ENCODE data around the gene HMCN2. TPM values are rescaled to one million over a fixed set of nuclear protein-coding genes. Genes with fewer than 3 reads are reported as not detected.

HMCN2 gene
- polyA plus RNA-seq, 1 experiment = under 0.01 TPM

DNA sequence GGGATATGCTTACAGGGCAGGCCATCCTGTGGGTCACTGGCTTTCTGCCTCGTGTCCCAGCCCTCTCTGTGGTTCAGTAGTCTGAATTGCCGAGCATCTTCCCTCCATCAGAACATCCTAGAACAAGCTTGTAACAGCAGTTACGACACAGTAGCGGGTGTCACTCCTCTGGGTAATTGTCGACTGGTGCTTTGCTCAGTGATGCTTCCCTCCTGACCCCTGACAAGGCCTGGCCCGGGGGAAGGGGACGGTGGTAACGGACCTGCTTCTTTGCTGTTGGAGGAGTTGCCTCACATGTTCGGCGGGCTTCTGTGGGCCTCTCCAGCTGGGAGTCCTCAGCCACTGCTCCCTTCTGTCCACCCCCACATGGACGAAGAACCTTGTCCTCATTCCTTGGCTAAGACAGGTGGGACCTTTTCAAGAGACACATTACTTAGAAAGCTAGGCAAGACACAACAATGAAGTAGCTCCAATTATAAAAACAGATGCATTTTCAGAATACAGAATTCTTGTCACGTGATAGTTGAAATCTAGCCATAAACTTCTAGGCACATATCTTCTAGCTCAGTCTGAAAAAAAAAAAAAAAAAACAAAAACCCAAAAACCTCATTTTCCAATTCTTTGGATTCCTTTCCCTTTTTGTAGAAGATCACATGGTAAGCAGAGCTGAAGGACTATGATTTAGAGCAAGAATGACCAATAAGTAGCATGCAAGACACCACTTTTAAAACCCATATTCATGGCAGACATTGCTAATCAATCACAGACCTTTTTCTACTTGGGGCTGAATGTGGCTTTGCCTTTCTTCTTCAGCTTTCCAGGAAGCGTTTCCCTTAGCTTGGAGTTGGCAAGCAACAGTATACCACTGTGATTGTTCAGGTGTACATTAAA lies 25.0 kb downstream of the HMCN2 start:
- Histone ChIP-seq H3K27me3 (ENCODE audit: control insufficient read depth, insufficient read depth, low read length) (peaks cover 73% of the 10 kb centered on the region), H3K27ac (ENCODE audit: low read depth, low read length) (no peak overlapping the region), H3K9me3 (ENCODE audit: control insufficient read depth, insufficient read depth, low read length) (no peaks in the 10 kb centered on the region), H3K4me3 (ENCODE audit: low read depth, low read length) (no peak overlapping the region)
- TF ChIP-seq, protein P1, sequence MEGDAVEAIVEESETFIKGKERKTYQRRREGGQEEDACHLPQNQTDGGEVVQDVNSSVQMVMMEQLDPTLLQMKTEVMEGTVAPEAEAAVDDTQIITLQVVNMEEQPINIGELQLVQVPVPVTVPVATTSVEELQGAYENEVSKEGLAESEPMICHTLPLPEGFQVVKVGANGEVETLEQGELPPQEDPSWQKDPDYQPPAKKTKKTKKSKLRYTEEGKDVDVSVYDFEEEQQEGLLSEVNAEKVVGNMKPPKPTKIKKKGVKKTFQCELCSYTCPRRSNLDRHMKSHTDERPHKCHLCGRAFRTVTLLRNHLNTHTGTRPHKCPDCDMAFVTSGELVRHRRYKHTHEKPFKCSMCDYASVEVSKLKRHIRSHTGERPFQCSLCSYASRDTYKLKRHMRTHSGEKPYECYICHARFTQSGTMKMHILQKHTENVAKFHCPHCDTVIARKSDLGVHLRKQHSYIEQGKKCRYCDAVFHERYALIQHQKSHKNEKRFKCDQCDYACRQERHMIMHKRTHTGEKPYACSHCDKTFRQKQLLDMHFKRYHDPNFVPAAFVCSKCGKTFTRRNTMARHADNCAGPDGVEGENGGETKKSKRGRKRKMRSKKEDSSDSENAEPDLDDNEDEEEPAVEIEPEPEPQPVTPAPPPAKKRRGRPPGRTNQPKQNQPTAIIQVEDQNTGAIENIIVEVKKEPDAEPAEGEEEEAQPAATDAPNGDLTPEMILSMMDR (IDR thresholded peaks at IDR 0.05; ENCODE audit: low read depth, low read length) = no peak
- ChIA-PET CTCF (interaction anchor here (0.7 to 0.9 kb wide), 3 partner anchors 33 to 143 kb away, joined by 3 to 7 read pairs (median 3); no protein-coding TSS in a partner anchor), POLR2A (interaction anchor here (0.6 kb wide), 1 partner anchor 13 kb away, joined by 3 read pairs; no protein-coding TSS in a partner anchor)
- DNase-seq (ENCODE audit: low read depth, low spot score) = no peak

DNA sequence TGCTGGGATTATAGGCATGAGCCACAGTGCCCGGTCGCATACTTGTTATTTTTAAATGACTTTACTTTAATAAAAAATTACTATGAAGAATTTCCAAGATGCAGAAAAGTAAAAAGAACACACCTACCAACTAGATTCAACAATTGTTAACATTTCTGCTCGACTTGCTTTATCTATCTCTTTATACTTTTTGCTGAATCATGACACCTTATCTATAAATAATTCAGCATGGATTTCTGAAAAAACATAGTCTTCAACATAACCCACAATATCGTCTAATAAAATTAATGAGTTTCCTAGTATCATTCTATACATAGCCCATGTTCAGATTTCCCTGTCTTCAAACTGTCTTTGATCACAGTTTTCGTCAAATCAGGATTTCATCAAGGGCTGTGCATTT lies 25.9 kb downstream of the HMCN2 start:
- ChIA-PET POLR2A (no interaction called here), CTCF (interaction anchor here (0.9 kb wide), 1 partner anchor 32 kb away, joined by 3 read pairs; no protein-coding TSS in a partner anchor)
- TF ChIP-seq, protein P1 (IDR thresholded peaks at IDR 0.05; ENCODE audit: low read depth, low read length) = no peak
- H3K4me3 ChIP-seq (ENCODE audit: low read depth, low read length) = no peak overlapping the region
- peaks cover 69% of the 10 kb centered on the region for H3K27me3 ChIP-seq (ENCODE audit: control insufficient read depth, insufficient read depth, low read length)
- H3K27ac ChIP-seq (ENCODE audit: low read depth, low read length) = no peak overlapping the region
- DNase-seq (ENCODE audit: low read depth, low spot score) = no peak
- H3K9me3 ChIP-seq (ENCODE audit: control insufficient read depth, insufficient read depth, low read length) = no peaks in the 10 kb centered on the region

DNA sequence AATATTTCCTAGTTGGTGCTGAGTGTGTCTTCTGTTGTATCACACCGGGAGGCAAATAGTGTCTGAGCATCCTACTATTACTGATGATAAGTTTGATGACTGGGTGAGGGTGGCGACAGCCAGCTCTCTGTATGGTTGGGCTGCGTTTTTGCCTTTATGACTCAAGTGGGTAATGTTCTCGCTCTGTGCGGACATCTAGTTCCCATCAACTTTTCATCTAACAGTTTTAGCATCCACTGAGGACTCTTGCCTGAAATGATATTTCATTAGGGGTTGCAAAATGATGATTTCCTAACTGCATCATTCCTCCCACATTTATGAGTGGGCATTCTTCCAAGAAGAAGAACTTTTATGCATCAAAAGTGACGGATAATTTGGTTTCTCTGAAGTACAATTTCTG lies 26.5 kb downstream of the HMCN2 start:
- H3K27ac ChIP-seq (ENCODE audit: low read depth, low read length) = no peak overlapping the region
- H3K4me3 ChIP-seq (ENCODE audit: low read depth, low read length) = no peak overlapping the region
- H3K9me3 ChIP-seq (ENCODE audit: control insufficient read depth, insufficient read depth, low read length) = no peaks in the 10 kb centered on the region
- ChIA-PET CTCF (no interaction called here), POLR2A (no interaction called here)
- no peak for DNase-seq (ENCODE audit: low read depth, low spot score)
- peaks cover 63% of the 10 kb centered on the region for H3K27me3 ChIP-seq (ENCODE audit: control insufficient read depth, insufficient read depth, low read length)
- TF ChIP-seq, protein P1 (IDR thresholded peaks at IDR 0.05; ENCODE audit: low read depth, low read length) = no peak

DNA sequence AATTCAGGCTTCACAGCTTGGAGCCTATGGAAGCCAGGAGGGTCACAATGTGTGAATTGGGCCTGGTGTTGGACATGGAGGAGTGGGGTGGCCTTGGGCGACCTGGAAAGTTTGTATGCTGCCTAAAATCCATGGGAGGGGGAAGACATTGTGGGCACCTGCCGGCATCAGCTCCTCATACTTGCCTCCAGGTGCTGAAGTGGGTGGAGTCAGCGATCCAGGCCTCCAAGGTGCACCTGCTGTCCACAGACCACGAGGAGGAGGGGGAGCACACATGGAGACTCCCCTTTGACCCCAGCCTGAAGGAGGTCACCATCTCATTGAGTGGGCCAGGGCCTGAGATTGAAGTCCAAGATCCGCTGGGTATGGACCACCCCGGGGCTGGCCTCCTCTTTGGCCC lies 29.1 kb downstream of the HMCN2 start:
- H3K27ac ChIP-seq (ENCODE audit: low read depth, low read length) = no peak overlapping the region
- ChIA-PET CTCF (no interaction called here), POLR2A (no interaction called here)
- no peak overlapping the region for H3K4me3 ChIP-seq (ENCODE audit: low read depth, low read length)
- no peaks in the 10 kb centered on the region; the same call in 1 of the 2 replicates for H3K9me3 ChIP-seq (ENCODE audit: control insufficient read depth, insufficient read depth, low read length)
- H3K27me3 ChIP-seq (ENCODE audit: control insufficient read depth, insufficient read depth, low read length) = peaks cover 38% of the 10 kb centered on the region
- no peak for DNase-seq (ENCODE audit: low read depth, low spot score)
- TF ChIP-seq, protein P1 (IDR thresholded peaks at IDR 0.05; ENCODE audit: low read depth, low read length) = no peak

DNA sequence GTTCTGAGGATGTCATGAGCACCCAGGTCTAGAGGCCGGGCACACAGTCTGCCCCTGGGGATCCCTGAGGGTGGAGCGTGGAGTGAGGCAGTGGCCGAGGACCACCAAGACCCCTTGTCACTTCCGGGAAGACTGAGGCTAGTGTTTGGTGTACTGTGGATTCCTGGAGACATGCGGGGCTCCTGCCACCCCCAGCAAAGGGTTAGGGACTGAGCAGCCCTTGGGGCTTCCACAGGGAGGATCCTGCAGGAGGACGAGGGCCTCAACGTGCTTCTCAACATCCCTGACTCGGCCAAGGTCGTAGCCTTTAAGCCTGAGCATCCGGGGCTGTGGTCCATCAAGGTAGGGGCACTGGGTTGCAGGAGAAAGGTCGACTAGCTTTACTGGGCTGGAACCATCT lies 29.9 kb downstream of the HMCN2 start:
- CTCF ChIA-PET = no interaction called here
- Histone ChIP-seq H3K9me3 (ENCODE audit: control insufficient read depth, insufficient read depth, low read length) (no peaks in the 10 kb centered on the region; the same call in 1 of the 2 replicates), H3K27ac (ENCODE audit: low read depth, low read length) (no peak overlapping the region)

More for the DNA sequence above, 29.9 kb downstream of the HMCN2 start:
- DNase-seq (ENCODE audit: low read depth, low spot score) = no peak
- Histone ChIP-seq H3K27me3 (ENCODE audit: control insufficient read depth, insufficient read depth, low read length) (peaks cover 30% of the 10 kb centered on the region), H3K4me3 (ENCODE audit: low read depth, low read length) (no peak overlapping the region)
- POLR2A ChIA-PET = no interaction called here
- TF ChIP-seq, protein P1 (IDR thresholded peaks at IDR 0.05; ENCODE audit: low read depth, low read length) = no peak

Measured in AG04450 (cell line).